ENCODE measurements around the gene LMBR1L.

- TF ChIP-seq, protein P1, sequence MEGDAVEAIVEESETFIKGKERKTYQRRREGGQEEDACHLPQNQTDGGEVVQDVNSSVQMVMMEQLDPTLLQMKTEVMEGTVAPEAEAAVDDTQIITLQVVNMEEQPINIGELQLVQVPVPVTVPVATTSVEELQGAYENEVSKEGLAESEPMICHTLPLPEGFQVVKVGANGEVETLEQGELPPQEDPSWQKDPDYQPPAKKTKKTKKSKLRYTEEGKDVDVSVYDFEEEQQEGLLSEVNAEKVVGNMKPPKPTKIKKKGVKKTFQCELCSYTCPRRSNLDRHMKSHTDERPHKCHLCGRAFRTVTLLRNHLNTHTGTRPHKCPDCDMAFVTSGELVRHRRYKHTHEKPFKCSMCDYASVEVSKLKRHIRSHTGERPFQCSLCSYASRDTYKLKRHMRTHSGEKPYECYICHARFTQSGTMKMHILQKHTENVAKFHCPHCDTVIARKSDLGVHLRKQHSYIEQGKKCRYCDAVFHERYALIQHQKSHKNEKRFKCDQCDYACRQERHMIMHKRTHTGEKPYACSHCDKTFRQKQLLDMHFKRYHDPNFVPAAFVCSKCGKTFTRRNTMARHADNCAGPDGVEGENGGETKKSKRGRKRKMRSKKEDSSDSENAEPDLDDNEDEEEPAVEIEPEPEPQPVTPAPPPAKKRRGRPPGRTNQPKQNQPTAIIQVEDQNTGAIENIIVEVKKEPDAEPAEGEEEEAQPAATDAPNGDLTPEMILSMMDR (conservative IDR thresholded peaks at IDR 0.05 in 1 of 2, IDR thresholded peaks at IDR 0.05 in 1 of 2; ENCODE audit: low read depth in 1 of 2, low read length in 2 of 2), result no peak
- TF ChIP-seq EZH2 (IDR thresholded peaks at IDR 0.05; ENCODE audit: low read length, missing control alignments), result no peak
These were observed 43.6 kb upstream of the LMBR1L start for GRCh38 chr12:49154221-49154620.
